ENCODE data around the gene LCN6.
"Not testable (repeated sequence)": the region's sequence is repeated elsewhere in the genome, so short reads cannot be mapped to it uniquely, and the experiment has no call there.

The LCN6 gene

DNA sequence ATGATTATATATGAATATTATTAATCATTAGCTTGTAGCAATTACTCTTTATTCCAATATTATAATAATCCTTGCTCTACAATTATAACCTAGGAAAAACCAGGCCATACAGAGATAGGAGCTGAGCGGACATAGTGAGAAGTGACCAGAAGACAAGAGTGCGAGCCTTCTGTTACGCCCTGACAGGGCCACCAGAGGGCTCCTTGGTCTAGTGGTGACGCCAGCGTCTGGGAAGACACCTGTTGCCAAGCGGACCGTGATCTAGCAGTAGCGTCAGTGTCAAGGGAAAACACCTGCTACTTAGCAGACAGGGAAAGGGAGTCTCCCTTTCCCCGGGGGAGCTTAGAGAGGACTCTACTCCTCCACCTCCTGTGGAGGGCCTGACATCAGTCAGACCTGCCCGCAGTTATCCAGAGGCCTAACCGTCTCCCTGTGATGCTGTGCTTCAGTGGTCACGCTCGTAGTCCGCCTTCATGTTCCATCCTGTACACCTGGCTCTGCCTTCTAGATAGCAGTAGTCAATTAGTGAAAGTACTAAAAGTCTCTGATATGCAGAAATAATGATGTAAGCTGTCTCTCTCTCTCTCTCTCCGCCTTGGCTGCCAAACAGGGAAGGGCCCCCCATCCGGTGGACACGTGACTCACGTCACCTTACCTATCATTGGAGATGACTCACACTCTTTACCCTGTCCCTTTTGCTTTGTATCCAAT lies 18.2 kb upstream of the LCN6 start:
- peak; percentile 60 for DNase-seq (ENCODE audit: low read depth)
- H3K4me3 ChIP-seq (replicated peaks; ENCODE audit: low read depth, low read length) = not testable (repeated sequence)
- TF ChIP-seq, protein P1, sequence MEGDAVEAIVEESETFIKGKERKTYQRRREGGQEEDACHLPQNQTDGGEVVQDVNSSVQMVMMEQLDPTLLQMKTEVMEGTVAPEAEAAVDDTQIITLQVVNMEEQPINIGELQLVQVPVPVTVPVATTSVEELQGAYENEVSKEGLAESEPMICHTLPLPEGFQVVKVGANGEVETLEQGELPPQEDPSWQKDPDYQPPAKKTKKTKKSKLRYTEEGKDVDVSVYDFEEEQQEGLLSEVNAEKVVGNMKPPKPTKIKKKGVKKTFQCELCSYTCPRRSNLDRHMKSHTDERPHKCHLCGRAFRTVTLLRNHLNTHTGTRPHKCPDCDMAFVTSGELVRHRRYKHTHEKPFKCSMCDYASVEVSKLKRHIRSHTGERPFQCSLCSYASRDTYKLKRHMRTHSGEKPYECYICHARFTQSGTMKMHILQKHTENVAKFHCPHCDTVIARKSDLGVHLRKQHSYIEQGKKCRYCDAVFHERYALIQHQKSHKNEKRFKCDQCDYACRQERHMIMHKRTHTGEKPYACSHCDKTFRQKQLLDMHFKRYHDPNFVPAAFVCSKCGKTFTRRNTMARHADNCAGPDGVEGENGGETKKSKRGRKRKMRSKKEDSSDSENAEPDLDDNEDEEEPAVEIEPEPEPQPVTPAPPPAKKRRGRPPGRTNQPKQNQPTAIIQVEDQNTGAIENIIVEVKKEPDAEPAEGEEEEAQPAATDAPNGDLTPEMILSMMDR (IDR thresholded peaks at IDR 0.05; ENCODE audit: low read length, missing control alignments) = peak; percentile 18

DNA sequence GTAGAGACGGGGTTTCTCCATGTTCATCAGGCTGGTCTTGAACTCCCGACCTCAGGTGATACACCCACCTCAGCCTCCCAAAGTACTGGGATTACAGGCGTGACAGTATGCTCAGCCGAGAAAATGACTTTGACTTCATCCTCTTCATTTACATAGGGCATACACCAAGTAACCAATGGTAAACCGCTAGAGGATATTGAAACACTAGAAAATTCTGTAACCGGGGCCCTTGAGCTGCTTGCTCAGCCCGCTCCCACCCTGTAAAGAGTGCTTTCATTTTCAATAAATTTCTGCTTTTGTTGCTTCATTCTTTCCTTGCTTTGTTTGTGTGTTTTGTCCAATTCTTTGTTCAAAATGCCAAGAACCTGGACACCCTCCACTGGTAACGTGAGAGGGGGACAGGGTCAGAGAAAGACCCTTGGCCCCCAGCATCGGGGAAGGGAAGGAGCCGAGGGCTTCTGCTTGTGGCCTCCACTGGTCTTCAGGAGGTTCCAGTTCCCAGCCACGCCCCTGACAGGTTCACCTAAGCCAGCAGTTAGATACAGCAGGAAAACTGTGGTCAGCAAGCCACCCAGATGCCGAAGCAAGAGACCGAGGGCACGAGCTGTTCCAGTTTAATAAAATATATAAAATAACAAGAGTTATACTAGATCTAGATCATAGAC lies 17.6 kb upstream of the LCN6 start:
- DNase-seq (ENCODE audit: low read depth); H3K4me3 ChIP-seq (replicated peaks; ENCODE audit: low read depth, low read length): not testable (repeated sequence)

DNA sequence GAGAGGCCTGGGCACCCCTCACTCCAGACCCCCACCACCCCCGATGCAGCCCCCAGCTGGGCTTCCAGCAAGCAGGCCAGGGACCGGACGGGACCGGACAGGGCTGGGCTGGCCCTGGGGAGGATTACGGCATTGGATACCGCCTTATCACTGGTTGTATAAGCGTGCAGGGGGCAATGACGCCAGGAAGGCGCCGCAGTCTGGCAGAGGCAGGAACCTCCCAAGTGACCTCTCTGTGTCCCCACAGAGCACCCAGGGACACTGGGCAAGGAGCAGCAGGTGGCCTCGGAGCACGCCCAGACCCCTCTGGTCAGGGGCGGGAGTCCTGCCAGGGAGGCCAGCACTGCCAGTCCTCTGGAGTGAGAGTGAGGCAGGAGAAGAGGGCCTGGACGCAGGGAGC lies 16.7 kb upstream of the LCN6 start:
- TF ChIP-seq, protein P1 (IDR thresholded peaks at IDR 0.05; ENCODE audit: low read length, missing control alignments) = no peak
- H3K4me3 ChIP-seq (replicated peaks; ENCODE audit: low read depth, low read length) = no peak overlapping the region
- no peak for DNase-seq (ENCODE audit: low read depth)

DNA sequence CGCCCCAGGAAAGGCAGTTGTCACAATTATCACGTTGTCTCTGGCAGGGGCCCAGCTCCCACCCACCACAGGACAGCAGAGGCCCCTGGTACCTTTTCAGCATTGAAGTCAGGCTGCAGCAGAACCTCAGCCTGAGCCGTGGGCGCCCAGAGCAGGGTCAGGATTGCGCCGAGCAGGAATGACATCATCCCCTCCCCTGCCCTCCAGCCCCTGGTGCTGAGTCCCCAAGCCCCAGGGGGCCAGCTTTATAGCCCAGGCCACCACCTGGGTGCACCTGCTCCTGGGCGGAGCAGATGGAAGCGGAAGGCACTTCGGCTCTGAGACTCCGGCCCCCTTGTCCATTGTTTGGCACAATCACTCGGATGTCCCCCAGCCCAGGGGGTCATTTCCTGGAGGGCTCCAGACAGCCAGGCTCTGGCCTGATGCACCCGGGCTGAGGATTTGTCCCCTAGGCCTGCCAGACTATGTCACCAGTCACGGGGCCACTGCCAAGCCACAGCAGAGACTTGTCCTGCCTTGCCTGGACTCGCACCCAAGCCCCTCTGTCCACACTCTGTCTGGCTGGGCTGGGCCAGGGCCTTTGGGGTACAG lies 16.1 kb upstream of the LCN6 start, which contains the start of gene LCN15:
LCN15 (minus strand) TSS at position 218 of the 591 bp plus-strand sequence; CDS start at position 188, 30 bp downstream.
- no peak for DNase-seq (ENCODE audit: low read depth)
- no peak within 1 kb of the TSS for H3K4me3 ChIP-seq (replicated peaks; ENCODE audit: low read depth, low read length)
- TF ChIP-seq, protein P1 (IDR thresholded peaks at IDR 0.05; ENCODE audit: low read length, missing control alignments) = no peak

DNA sequence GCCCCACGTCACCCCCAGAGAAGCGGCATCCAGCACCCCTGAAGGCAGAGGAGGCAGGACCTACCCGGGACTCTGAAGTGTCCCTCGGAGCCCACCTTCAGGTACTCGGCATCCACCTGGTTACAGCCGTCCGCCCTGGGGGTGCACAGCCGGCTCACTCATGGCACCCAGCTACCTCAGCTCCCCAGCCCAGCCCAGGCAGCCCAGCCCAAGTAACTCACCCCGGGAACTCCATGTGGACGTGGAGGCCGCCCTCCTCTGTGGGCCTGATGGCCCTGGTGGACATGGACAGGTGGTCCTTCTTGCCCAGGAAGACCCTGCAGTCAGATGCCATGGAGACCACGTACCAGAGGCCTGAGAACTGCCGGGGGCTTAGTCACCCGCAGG lies 15.3 kb upstream of the LCN6 start:
- TF ChIP-seq, protein P1 (IDR thresholded peaks at IDR 0.05; ENCODE audit: low read length, missing control alignments) = no peak

DNA sequence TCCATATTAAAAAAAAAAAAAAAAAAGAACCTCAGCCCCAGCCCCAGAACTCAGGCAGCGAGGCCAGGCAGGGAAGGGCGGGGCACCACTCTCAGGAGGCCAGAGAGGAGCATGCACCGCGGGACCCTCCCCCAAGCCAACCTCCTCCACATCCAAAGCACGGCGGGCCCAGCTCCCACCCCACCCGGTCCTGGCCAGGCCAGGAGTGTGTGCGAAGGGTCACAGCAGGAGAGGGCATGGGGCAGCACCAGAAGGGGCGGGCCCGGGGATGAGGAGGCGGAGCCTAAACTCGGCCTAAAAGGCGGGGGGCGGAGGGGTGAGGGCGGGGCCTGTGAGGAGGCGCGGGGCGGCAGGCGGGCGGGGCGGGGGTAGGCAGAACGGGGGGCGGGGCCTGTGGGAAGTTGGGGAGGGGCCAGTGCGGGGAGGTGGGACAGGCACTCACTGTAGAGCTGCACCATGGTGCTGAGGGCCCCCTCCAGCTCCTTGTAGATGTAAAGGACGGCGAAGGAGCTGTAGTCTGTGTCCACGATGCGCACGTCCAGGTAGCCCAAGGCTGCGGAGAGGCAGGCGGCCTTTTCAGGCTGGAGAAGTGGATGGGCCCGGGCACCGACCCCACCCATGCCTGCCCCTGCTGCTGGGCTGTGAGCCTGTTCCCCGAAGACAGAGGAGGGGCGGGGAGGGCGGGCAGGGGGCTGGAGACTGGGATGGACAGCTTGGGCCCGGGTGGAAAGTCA lies 14.8 kb upstream of the LCN6 start:
- TF ChIP-seq, protein P1 (IDR thresholded peaks at IDR 0.05; ENCODE audit: low read length, missing control alignments) = no peak
- no peak overlapping the region for H3K4me3 ChIP-seq (replicated peaks; ENCODE audit: low read depth, low read length)
- peak; percentile 8 for DNase-seq (ENCODE audit: low read depth)

More for the DNA sequence above, 15.3 kb upstream of the LCN6 start:
- H3K4me3 ChIP-seq (replicated peaks; ENCODE audit: low read depth, low read length) = no peak overlapping the region
- no peak for DNase-seq (ENCODE audit: low read depth)

DNA sequence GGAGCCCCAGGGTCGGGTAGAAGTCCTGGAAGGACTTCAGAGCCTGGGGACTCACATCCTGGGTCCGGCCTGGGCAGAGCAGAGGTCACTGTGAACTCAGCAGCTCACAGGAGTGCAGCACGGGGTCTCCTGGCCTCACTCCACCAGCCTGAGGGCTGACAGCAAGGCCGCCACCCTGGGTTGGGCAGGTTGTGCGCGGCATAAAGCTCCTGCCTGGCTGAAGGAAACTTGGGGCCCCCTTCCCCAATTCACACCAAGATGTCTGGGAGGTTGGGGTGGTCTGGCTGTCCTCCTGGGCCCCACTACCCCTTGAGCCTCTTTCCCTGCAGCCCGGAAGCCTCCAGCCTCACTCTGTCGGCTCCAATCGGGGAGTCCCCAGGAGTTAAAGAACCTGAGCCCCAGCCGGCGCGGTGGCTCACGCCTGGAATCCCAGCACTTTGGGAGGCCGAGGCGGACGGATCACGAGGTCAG lies 13.9 kb upstream of the LCN6 start:
- no peak for DNase-seq (ENCODE audit: low read depth)
- TF ChIP-seq, protein P1 (IDR thresholded peaks at IDR 0.05; ENCODE audit: low read length, missing control alignments) = no peak
- H3K4me3 ChIP-seq (replicated peaks; ENCODE audit: low read depth, low read length) = no peak overlapping the region

Measured in fibroblast of pulmonary artery (primary cell).